NCI-H146 treated with DMSO at 0.1 percent for 48 hours (cell line): ENCODE results near the gene CLPX.
"Not testable (repeated sequence)": the region's sequence is repeated elsewhere in the genome, so short reads cannot be mapped to it uniquely, and the experiment has no call there.

Source experiments
- DNase-seq: peaks from one replicate; lab custom pipeline; 2025; ENCODE audit not compliant: unreplicated experiment; lab: John Stamatoyannopoulos, UW

The CLPX gene

DNA sequence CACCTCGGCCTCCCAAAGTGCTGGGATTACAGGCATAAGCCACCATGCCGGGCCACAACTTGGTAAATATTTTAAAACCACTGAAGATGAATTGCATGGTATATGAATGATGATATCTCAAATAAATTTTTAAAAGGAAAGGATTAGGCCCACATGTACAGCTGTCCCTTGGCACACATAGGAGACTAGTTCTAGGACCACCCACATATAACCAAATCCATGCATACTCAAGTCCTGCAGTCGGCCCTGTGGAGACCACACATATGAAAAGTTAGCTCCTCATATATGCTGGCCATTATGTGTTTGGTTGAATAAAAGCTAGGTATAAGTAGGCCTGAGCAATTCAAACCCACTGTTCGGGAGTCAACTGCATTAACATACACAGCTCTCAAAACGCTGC is 10.6 kb downstream of the CLPX start:
- no peak for DNase-seq

DNA sequence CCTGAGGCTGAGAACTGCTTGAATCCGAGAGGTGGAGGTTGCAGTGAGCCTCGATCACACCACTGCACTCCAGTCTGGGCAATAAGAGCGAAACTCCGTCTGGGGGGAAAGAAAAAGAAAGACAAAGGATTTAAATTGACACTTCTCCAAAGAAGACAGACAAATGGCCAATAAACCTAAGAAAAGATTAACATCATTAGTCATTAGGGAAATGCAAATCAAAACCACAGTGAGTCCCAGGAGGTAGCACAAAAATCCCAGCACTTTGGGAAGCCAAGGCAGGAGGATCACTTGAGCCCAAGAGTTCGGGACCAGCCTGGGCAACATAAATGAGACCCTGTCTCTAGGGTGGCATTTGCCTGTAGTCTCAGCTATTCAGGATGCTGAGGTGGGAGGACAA is 12.6 kb downstream of the CLPX start:
- DNase-seq = no peak

DNA sequence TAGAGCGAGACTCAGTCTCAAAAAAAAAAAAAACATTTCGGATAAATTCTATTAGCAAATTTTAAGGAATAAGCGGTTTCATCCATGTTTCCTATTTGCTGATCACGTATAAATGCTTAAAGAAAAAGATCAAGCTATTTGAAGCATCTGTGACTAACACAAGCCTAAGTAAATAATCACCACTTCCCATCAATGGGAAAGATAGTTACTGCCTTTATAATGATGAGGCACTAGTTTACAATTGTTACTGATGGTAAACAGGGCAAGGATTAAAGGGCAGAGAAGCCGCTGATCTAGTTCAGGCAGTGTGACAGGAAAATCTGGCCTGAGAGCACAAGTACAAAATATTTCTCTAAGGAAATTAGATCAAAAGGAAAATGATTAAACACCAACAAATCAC is 13.7 kb downstream of the CLPX start:
- DNase-seq = no peak

GRCh38 chr15:65165875-65166274 is 19.3 kb downstream of the CLPX start:
- no peak for DNase-seq

DNA sequence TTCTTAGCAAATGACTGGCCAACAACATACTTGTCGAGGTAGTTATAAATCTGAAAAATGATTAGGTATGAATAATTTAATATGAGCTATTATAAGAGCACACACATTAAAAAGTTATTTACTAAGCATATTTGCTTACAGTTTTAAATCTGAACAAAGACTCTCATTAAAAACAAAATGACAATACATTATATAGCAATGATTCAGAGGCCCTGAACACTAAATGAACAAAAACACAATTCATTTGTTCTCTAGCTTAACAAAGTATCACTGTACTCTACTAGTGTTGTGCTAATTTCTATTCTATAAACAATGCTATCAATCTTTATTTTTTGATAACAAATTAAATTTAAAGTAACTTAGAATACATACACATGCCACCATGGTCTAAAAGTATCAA is 21.0 kb downstream of the CLPX start:
- DNase-seq = no peak

- no peak for DNase-seq
These were observed 22.1 kb downstream of the CLPX start for GRCh38 chr15:65163041-65163440.

GRCh38 chr15:65156692-65157091 is 28.4 kb downstream of the CLPX start:
- DNase-seq = no peak

- DNase-seq = no peak
These were observed 30.4 kb downstream of the CLPX start for GRCh38 chr15:65154720-65155119.

GRCh38 chr15:65147902-65148301 is 37.2 kb downstream of the CLPX start:
- DNase-seq = no peak

DNA sequence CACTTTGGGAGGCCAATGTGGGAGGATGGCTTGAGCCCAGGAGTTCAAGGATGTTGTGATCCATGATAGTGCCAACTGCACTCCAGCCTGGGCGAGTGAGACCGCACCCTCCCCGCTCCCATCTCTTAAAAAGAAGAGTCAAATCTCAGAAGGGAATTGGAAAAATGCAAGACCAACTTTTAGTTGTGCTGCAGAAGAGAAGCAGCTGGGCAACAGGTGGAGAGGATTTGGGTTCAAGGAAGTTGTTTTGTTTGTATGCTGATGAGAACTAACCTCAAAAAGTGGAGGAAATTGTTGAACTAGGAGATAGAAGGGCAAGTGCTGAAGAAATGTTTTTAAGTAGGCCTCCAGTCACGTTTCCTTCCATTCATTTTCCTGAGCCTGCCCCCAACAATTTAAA is 38.7 kb downstream of the CLPX start:
- DNase-seq = no peak

DNA sequence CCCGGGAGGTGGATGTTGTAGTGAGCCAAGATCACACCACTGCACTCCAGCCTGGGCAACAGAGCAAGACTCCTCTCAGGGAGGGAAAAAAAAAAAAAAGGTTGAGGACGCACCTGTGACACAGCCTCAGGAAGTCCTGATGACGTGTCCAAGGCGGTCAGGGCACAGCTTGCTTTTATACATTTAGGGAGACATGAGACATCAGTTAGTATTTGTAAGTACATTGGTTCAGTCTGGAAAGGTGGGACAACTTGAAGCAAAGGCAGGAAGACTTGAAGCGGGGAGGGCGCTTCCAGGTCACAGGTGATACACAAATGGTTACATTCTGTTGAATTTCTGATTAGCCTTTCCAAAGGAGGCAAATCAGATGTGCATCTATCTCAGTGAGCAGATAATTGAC is 46.5 kb downstream of the CLPX start:
- DNase-seq = not testable (repeated sequence)

- DNase-seq = not testable (repeated sequence)
These were observed 47.2 kb downstream of the CLPX start for GRCh38 chr15:65137893-65138292.

- not testable (repeated sequence) for DNase-seq
These were observed 48.1 kb downstream of the CLPX start for GRCh38 chr15:65137089-65137488.

DNA sequence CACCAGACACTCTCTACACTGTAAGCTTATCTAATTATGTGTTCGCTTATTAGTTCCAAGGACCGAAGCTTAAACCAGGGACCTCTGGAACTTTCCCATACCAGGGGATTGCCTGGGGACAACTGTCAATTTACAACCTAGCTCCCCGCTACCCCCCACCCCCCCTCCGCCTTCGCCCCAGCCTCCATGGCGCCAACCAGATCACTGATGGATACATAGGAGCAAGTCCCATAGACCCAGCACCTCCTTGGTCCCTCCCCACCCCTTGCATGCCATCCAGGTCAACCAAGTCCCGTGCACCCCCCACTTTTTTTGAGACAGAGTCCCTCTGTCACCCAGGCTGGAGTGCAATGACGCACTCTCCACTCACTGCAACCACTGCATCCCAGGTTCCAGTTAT is 50.6 kb downstream of the CLPX start:
- DNase-seq = no peak

DNA sequence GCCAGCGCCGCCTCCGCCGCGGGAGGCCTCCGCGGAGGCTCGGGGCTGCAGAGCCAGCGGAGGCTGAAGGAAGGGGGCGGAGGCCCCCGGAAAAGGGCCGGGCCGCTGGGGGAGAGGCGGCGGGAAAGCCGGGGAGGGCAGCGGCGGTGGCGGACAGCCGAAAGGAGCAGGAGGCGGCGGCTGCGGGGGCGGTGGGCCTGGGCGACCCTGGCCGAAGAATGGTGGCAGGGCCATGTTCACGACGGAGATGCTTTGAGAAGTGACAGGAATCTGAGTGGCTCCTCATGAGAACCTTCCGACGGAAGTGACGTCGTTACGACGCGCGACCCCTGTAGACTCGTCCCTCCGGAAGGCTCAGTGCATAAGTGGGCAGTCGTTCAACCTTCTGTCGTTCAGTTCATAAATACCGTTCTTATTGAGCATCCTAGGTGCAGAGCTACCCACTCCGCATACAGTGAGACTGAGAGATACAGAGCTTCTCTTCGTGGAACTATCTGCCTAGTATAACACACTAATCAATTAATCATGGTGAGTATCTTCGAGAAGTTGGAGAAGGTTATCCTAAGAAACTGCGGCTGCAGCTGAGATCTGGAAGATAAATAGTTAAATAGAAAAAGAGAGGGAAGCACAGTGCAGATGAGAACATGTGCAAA is 51.5 kb downstream of the CLPX start, which contains the start of gene PDCD7:
TSS of gene PDCD7 (minus strand) at position 261 of the 653 bp plus-strand sequence. CDS start at position 234, 27 bp downstream.
- DNase-seq = peak; percentile 80

- DNase-seq = peak; percentile 2
These were observed 52.1 kb downstream of the CLPX start for GRCh38 chr15:65132878-65133547.

- DNase-seq = no peak
These were observed 54.2 kb downstream of the CLPX start for GRCh38 chr15:65130941-65131340.

- DNase-seq = peak; percentile 59
These were observed 69.6 kb downstream of the CLPX start for GRCh38 chr15:65115542-65115941.

- no peak for DNase-seq
These were observed 70.1 kb downstream of the CLPX start, which contains the start of gene UBAP1L for GRCh38 chr15:65115086-65115485. Gene UBAP1L, minus strand, starts transcription at chr15:65115200. Its CDS starts 8,985 bp downstream, at chr15:65106215.

DNA sequence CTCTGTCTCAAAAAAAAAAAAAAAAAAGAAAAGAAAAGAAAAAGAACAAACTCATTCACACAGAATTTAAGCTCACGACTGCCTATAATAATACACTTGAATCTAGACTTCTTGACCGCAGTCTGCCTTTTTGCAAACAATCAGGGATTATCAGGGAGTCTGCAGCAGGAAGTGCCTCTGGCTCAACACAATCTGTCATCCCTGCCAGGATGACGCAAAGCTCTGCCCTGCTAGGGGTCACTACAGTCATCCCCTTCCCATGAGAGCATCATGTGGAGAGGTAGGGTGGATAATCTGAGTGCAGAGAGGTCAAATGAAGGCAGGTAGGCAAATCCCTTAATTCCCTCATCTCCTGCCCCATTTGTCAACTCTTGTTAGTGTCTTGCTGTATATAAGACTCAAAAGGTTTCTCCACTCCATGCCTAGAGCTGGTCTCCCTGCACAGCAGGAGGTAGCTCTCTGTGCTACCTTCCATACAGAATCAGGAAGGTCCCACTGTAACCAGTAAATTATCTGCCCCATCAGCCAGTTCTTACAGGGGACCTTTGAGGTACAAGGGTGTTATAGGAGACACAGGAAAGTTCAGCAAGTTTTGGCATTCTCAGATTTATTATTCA is 74.4 kb downstream of the CLPX start:
- DNase-seq = no peak

DNA sequence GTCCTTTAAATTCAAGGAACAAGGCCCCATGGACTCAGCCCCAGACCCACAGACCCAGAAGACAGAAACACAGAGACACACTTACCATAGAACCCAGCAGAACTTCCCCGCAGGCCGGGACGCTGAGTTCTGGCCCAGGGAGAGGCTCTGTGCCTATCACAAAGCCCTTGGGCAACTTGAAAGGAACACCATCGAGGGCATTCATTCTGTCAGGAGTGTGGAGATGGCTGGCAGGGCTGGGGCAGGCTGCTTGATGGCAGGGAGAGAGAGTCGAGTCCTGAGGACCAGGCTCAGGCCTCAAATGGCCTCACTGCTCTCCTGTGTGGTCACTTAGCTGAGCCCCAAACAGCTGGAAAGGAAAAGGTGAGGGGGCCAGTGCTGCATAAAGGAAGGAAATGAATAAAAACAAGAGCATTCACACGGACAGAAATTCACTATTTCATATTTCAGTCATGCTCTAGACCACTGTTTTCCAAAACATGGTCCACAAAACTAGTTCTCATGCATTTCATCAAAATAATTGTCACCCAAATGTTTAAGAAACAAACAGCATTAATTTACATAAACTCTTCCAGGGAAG is 79.0 kb downstream of the CLPX start:
- DNase-seq = no peak

DNA sequence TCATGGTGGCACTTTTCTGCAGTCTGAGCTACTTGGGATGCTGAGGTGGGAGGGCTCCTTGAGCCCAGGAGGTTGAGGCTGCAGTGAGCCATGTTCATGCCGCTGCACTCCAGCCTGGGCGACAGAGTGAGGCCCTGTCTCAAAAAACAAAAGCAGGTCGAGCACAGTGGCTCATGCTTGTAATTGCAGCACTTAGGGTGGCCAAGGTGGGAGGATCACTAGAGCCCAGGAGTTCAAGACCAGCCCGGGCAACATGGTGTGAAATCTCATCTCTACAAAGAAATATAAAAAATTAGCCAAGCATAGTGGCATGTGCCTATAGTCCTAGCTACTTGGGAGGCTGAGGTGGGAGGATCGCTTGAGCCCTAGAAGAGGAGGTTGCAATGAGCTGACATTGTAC is 80.1 kb downstream of the CLPX start:
- no peak for DNase-seq
